ENCODE results near the gene OR2L5. TPM values are rescaled to one million over a fixed set of nuclear protein-coding genes. Genes with fewer than 3 reads are reported as not detected.

The OR2L5 gene
- total and polyA plus RNA-seq, 3 donors from 2014 or later: 0.31 to 0.55 TPM; not detected in 1

- H3K27ac ChIP-seq: no peak overlapping the region
- DNase-seq: no peak
- no peaks in the 10 kb centered on the region for H3K36me3 ChIP-seq (ENCODE audit: low read depth, missing control alignments)
- 76 to 82% methylated on average over 2 of the region's 2 CpGs for WGBS, 2 donors
- no peaks in the 10 kb centered on the region for H3K27me3 ChIP-seq
- intact Hi-C loops (cut with DNase I; ENCODE audit: low total_unique reads): no loop called here
- H3K9me3 ChIP-seq: no peaks in the 10 kb centered on the region
- no peaks in the 10 kb centered on the region for H3K4me1 ChIP-seq
- TF ChIP-seq POLR2A (IDR thresholded peaks at IDR 0.05) (no peak), CTCF (IDR thresholded peaks at IDR 0.05) (no peak)
- H3K4me3 ChIP-seq: no peak overlapping the region
Measured at GRCh38 chr1:248055261-248055660, 41.8 kb downstream of the OR2L5 start.

- H3K9me3 ChIP-seq: no peaks in the 10 kb centered on the region
- 67 to 79% methylated on average over 2 of the region's 2 CpGs for WGBS, 2 donors
Measured at GRCh38 chr1:248065071-248065470, 51.6 kb downstream of the OR2L5 start.

GRCh38 chr1:248065604-248066003 is 52.1 kb downstream of the OR2L5 start:
- Histone ChIP-seq H3K36me3 (ENCODE audit: low read depth, missing control alignments) (no peaks in the 10 kb centered on the region), H3K4me3 (no peak overlapping the region), H3K27ac (no peak overlapping the region), H3K4me1 (no peaks in the 10 kb centered on the region), H3K27me3 (no peaks in the 10 kb centered on the region), H3K9me3 (no peaks in the 10 kb centered on the region)
- TF ChIP-seq CTCF (IDR thresholded peaks at IDR 0.05): no peak
- TF ChIP-seq POLR2A (IDR thresholded peaks at IDR 0.05): no peak
- 84 to 100% methylated on average over 3 of the region's 3 CpGs for WGBS, 2 donors
- intact Hi-C loops (cut with DNase I; ENCODE audit: low total_unique reads): no loop called here
- no peak for DNase-seq

More at GRCh38 chr1:248065071-248065470, 51.6 kb downstream of the OR2L5 start:
- DNase-seq: no peak
- intact Hi-C loops (cut with DNase I; ENCODE audit: low total_unique reads): no loop called here
- Histone ChIP-seq H3K27ac (no peak overlapping the region), H3K4me3 (no peak overlapping the region), H3K36me3 (ENCODE audit: low read depth, missing control alignments) (no peaks in the 10 kb centered on the region), H3K27me3 (no peaks in the 10 kb centered on the region), H3K4me1 (no peaks in the 10 kb centered on the region)
- no peak for TF ChIP-seq POLR2A (IDR thresholded peaks at IDR 0.05)
- no peak for TF ChIP-seq CTCF (IDR thresholded peaks at IDR 0.05)

Small RNA genes lying within 50 kb of the gene (small RNA-seq; reads per million reads assigned to genes)
- gene RF00019: 0 reads per million in 2 donors

Other genes with a start within 250 kb of the OR2L5 start
- gene OR14A16, start 189.5 kb upstream of the OR2L5 start, total RNA-seq: under 1 TPM in 1 of 2 donors, not detected in 1; 0.62 TPM
- gene OR14A16, start 189.5 kb upstream of the OR2L5 start, polyA plus RNA-seq (ENCODE audit: insufficient read depth, low read depth, low replicate concordance): not detected
- gene OR11L1, start 171.8 kb upstream of the OR2L5 start, total RNA-seq: not detected
- gene OR11L1, start 171.8 kb upstream of the OR2L5 start, polyA plus RNA-seq (ENCODE audit: insufficient read depth, low read depth, low replicate concordance): not detected
- 1 to 10 TPM; 5.7 to 7.5 TPM for gene TRIM58, start 156.5 kb upstream of the OR2L5 start, total RNA-seq
- 2.9 TPM for gene TRIM58, start 156.5 kb upstream of the OR2L5 start, polyA plus RNA-seq (ENCODE audit: insufficient read depth, low read depth, low replicate concordance)
- 1 to 10 TPM; 2.5 to 3.9 TPM for gene OR2W3, start 118.1 kb upstream of the OR2L5 start, total RNA-seq
- 1.5 TPM for gene OR2W3, start 118.1 kb upstream of the OR2L5 start, polyA plus RNA-seq (ENCODE audit: insufficient read depth, low read depth, low replicate concordance)
- gene OR2T8, start 93.4 kb upstream of the OR2L5 start, total RNA-seq: under 1 TPM in 1 of 2 donors, not detected in 1; 0.55 TPM
- gene OR2T8, start 93.4 kb upstream of the OR2L5 start, polyA plus RNA-seq (ENCODE audit: insufficient read depth, low read depth, low replicate concordance): 0.44 TPM
- under 1 TPM in 1 of 2 donors, not detected in 1; 0.31 TPM for gene OR2AJ1, start 88.8 kb upstream of the OR2L5 start, total RNA-seq
- gene OR2AJ1, start 88.8 kb upstream of the OR2L5 start, polyA plus RNA-seq (ENCODE audit: insufficient read depth, low read depth, low replicate concordance): not detected
- gene OR2L8, start 64.8 kb upstream of the OR2L5 start, total RNA-seq: under 1 TPM; 0.43 to 0.87 TPM
- not detected for gene OR2L8, start 64.8 kb upstream of the OR2L5 start, polyA plus RNA-seq (ENCODE audit: insufficient read depth, low read depth, low replicate concordance)
- gene OR2AK2, start 48.4 kb upstream of the OR2L5 start, total RNA-seq: 1 to 10 TPM in 1 of 2 donors, under 1 TPM in 1; 0.74 to 2.2 TPM
- gene OR2AK2, start 48.4 kb upstream of the OR2L5 start, polyA plus RNA-seq (ENCODE audit: insufficient read depth, low read depth, low replicate concordance): 0.38 TPM
- 1 to 10 TPM in 1 of 2 donors, under 1 TPM in 1; 0.56 to 1.2 TPM for gene OR2L2, start 16.4 kb downstream of the OR2L5 start, total RNA-seq
- gene OR2L2, start 16.4 kb downstream of the OR2L5 start, polyA plus RNA-seq (ENCODE audit: insufficient read depth, low read depth, low replicate concordance): 1.7 TPM
- under 1 TPM in 1 of 2 donors, not detected in 1; 0.39 TPM for gene OR2L3, start 33.2 kb downstream of the OR2L5 start, total RNA-seq
- not detected for gene OR2L3, start 33.2 kb downstream of the OR2L5 start, polyA plus RNA-seq (ENCODE audit: insufficient read depth, low read depth, low replicate concordance)
- 1 to 10 TPM in 1 of 2 donors, under 1 TPM in 1; 0.12 to 1.0 TPM for gene OR2L13, start 81.5 kb downstream of the OR2L5 start, total RNA-seq
- 0.63 TPM for gene OR2L13, start 81.5 kb downstream of the OR2L5 start, polyA plus RNA-seq (ENCODE audit: insufficient read depth, low read depth, low replicate concordance)
- not detected for gene OR2M5, start 131.5 kb downstream of the OR2L5 start, total RNA-seq
- gene OR2M5, start 131.5 kb downstream of the OR2L5 start, polyA plus RNA-seq (ENCODE audit: insufficient read depth, low read depth, low replicate concordance): not detected
- not detected for gene OR2M2, start 161.2 kb downstream of the OR2L5 start, total RNA-seq
- gene OR2M2, start 161.2 kb downstream of the OR2L5 start, polyA plus RNA-seq (ENCODE audit: insufficient read depth, low read depth, low replicate concordance): not detected
- gene OR2M3, start 183.6 kb downstream of the OR2L5 start, total RNA-seq: under 1 TPM; 0.19 to 0.24 TPM
- 0.11 TPM for gene OR2M3, start 183.6 kb downstream of the OR2L5 start, polyA plus RNA-seq (ENCODE audit: insufficient read depth, low read depth, low replicate concordance)
- gene OR2M4, start 217.8 kb downstream of the OR2L5 start, total RNA-seq: under 1 TPM; 0.19 to 0.39 TPM
- gene OR2M4, start 217.8 kb downstream of the OR2L5 start, polyA plus RNA-seq (ENCODE audit: insufficient read depth, low read depth, low replicate concordance): not detected

Measured in testis (tissue), 3 donors.